ENCODE results near the gene FAM83F.

The FAM83F gene

DNA sequence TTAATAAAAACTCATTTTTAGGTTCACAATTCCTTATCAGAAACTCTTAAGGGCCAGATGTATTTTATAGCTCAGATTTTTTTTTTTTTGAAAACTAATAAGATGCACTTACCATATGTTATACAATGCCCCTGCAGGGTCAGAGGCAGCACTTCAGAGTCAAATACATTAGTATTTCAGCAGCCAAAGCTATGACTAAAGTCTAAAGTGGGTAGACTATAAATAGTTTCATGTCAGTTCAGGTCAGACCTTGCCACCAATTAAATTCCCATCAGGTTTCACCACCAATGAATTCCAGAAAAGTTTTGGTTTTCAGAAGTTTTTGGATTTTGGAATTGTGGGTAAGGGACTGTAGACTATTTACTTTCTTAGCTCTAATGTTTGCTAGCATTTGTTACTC, 75.9 kb downstream of the FAM83F start:
- no peak for TF ChIP-seq REST (IDR thresholded peaks at IDR 0.05; ENCODE audit: insufficient read depth in 1 of 2, low read depth in 2 of 2, low read length in 2 of 2)

GRCh38 chr22:40071720-40072119, 77.0 kb downstream of the FAM83F start:
- no peak for TF ChIP-seq SIN3A (IDR thresholded peaks at IDR 0.05; ENCODE audit: borderline replicate concordance, insufficient read depth, low read length)
- TF ChIP-seq POLR2AphosphoS5 (IDR thresholded peaks at IDR 0.05; ENCODE audit: low read depth, low read length), result no peak
- TF ChIP-seq REST (IDR thresholded peaks at IDR 0.05; ENCODE audit: insufficient read depth in 1 of 2, low read depth in 2 of 2, low read length in 2 of 2), result no peak
- TF ChIP-seq FOXP2 (optimal IDR thresholded peaks at IDR 0.05; ENCODE audit: borderline replicate concordance, extremely low read depth, extremely low read length, insufficient read depth), result no peak
- no peak for TF ChIP-seq TAF1 (IDR thresholded peaks at IDR 0.05; ENCODE audit: borderline replicate concordance, insufficient read depth, low read length)

- no peak for TF ChIP-seq POLR2AphosphoS5 (IDR thresholded peaks at IDR 0.05; ENCODE audit: low read depth, low read length)
Measured at GRCh38 chr22:40076702-40077645, 82.2 kb downstream of the FAM83F start.

- TF ChIP-seq REST (IDR thresholded peaks at IDR 0.05; ENCODE audit: insufficient read depth in 1 of 2, low read depth in 2 of 2, low read length in 2 of 2), result no peak
- no peak for TF ChIP-seq FOXP2 (optimal IDR thresholded peaks at IDR 0.05; ENCODE audit: borderline replicate concordance, extremely low read depth, extremely low read length, insufficient read depth)
- no peak for TF ChIP-seq TAF1 (IDR thresholded peaks at IDR 0.05; ENCODE audit: borderline replicate concordance, insufficient read depth, low read length)
- TF ChIP-seq POLR2AphosphoS5 (IDR thresholded peaks at IDR 0.05; ENCODE audit: low read depth, low read length), result no peak
- no peak for TF ChIP-seq SIN3A (IDR thresholded peaks at IDR 0.05; ENCODE audit: borderline replicate concordance, insufficient read depth, low read length)
Measured at GRCh38 chr22:40077646-40078016, 82.9 kb downstream of the FAM83F start.

GRCh38 chr22:40081662-40082061, 86.9 kb downstream of the FAM83F start:
- TF ChIP-seq SIN3A (IDR thresholded peaks at IDR 0.05; ENCODE audit: borderline replicate concordance, insufficient read depth, low read length), result no peak
- no peak for TF ChIP-seq POLR2AphosphoS5 (IDR thresholded peaks at IDR 0.05; ENCODE audit: low read depth, low read length)
- TF ChIP-seq REST (IDR thresholded peaks at IDR 0.05; ENCODE audit: insufficient read depth in 1 of 2, low read depth in 2 of 2, low read length in 2 of 2), result no peak
- TF ChIP-seq FOXP2 (optimal IDR thresholded peaks at IDR 0.05; ENCODE audit: borderline replicate concordance, extremely low read depth, extremely low read length, insufficient read depth), result no peak
- no peak for TF ChIP-seq TAF1 (IDR thresholded peaks at IDR 0.05; ENCODE audit: borderline replicate concordance, insufficient read depth, low read length)

All from PFSK-1 (cell line).